Measurements from ENCODE around the gene ASL. TPM values are rescaled to one million over a fixed set of nuclear protein-coding genes. Genes with fewer than 3 reads are reported as not detected.

ASL gene
- total RNA-seq, 1 donor from 2014 or later = 27.7 TPM

DNA sequence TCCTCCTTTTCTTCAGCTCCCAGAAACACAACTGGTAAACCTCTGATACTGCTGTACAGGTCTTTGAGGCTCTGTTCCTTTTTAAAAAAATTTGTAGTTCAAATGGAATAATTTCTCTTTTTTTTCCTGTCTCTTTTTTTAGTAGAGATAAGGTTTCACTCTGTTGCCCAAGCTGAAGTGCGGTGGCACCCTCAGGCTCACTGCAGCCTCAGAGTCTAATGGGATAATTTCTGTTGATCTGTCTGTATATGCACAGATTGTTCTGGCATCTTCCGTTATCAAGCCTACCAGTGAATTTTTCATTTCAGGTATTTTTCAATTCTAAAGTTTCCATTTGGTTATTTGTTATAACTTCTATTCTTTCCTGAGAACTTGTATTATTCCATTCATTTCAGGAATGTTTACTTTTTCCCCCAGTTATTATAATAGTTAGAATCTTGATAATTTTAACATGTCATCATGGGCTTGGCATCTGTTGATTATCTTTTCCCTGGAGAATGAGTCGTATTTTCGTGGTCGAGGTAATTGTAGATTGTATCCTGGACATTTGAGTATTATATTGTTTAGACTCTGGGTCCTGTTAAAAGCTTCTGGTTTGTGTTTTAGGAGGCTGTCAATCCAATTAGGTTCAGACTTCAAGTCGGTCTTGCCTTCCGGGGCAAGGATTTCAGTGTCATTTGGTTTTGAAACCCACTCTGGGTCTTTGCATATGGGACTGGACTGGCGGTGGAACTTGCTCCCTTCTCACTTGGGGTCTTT, 63.6 kb downstream of the ASL start:
- peaks cover 22% of the 10 kb centered on the region for H3K79me2 ChIP-seq (ENCODE audit: insufficient read depth, low read length)
- H3K4me3 Mint-ChIP-seq (ENCODE audit: unreplicated experiment) = no peak overlapping the region
- peak overlapping the region; percentile 41 for H3K9ac ChIP-seq (ENCODE audit: low read length)
- peaks cover 21% of the 10 kb centered on the region for H4K20me1 ChIP-seq (ENCODE audit: insufficient read depth, low read length)
- H3K27me3 Mint-ChIP-seq (ENCODE audit: low read depth, unreplicated experiment) = no peaks in the 10 kb centered on the region
- peak overlapping the region; percentile 56 for H3K27ac ChIP-seq (ENCODE audit: low read depth, low read length)
- H2AFZ ChIP-seq (ENCODE audit: low read depth, low read length) = no peak overlapping the region
- H3K4me1 ChIP-seq (ENCODE audit: insufficient read depth, low read length) = peaks cover 14% of the 10 kb centered on the region
- peaks cover 19% of the 10 kb centered on the region for H3K36me3 Mint-ChIP-seq (ENCODE audit: low read depth, unreplicated experiment)
- H3K9me3 ChIP-seq (ENCODE audit: insufficient read depth, low read depth, low read length) = no peaks in the 10 kb centered on the region
- peaks cover 28% of the 10 kb centered on the region for H3K36me3 ChIP-seq (ENCODE audit: insufficient read depth, low read length)
- TF ChIP-seq, protein P1, sequence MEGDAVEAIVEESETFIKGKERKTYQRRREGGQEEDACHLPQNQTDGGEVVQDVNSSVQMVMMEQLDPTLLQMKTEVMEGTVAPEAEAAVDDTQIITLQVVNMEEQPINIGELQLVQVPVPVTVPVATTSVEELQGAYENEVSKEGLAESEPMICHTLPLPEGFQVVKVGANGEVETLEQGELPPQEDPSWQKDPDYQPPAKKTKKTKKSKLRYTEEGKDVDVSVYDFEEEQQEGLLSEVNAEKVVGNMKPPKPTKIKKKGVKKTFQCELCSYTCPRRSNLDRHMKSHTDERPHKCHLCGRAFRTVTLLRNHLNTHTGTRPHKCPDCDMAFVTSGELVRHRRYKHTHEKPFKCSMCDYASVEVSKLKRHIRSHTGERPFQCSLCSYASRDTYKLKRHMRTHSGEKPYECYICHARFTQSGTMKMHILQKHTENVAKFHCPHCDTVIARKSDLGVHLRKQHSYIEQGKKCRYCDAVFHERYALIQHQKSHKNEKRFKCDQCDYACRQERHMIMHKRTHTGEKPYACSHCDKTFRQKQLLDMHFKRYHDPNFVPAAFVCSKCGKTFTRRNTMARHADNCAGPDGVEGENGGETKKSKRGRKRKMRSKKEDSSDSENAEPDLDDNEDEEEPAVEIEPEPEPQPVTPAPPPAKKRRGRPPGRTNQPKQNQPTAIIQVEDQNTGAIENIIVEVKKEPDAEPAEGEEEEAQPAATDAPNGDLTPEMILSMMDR (IDR thresholded peaks at IDR 0.05; ENCODE audit: insufficient read depth, low read depth, low read length) = no peak
- TF ChIP-seq EZH2 (IDR thresholded peaks at IDR 0.05; ENCODE audit: insufficient read depth, low read length) = no peak
- H3K9me3 Mint-ChIP-seq (ENCODE audit: unreplicated experiment) = no peaks in the 10 kb centered on the region
- DNase-seq (ENCODE audit: low read depth) (peak; percentile 53), FAIRE-seq (no peak)
- H3K27ac Mint-ChIP-seq (ENCODE audit: unreplicated experiment) = peak overlapping the region; percentile 42
- peaks cover 12% of the 10 kb centered on the region for H3K4me1 Mint-ChIP-seq (ENCODE audit: low read depth, unreplicated experiment)
- H3K4me2 ChIP-seq (ENCODE audit: low read length) = peak overlapping the region; percentile 11
- H3K4me3 ChIP-seq (ENCODE audit: insufficient read depth, low read depth, low read length) = no peak overlapping the region
- H3K27me3 ChIP-seq (ENCODE audit: insufficient read depth, low read length) = no peaks in the 10 kb centered on the region

DNA sequence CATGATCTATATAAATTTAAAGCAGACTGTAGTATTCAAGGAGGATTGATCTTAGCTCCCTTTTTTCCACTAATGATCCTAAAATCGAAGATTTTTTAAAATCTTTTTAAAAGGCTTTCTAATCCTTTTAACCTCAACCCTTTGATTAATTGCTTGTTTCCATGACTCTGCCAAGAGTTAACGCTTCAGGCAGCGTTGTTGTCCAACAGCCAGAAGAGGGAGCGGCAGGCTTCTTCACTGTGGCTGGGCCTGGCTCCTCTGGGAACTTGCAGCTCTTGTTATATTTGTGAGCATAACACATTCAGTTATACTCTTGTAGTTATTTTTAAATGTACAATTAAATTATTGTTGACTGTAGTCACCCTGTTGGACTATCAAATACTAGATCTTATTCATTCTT, 65.3 kb downstream of the ASL start:
- peaks cover 18% of the 10 kb centered on the region for H3K36me3 ChIP-seq (ENCODE audit: insufficient read depth, low read length)
- H3K4me1 Mint-ChIP-seq (ENCODE audit: low read depth, unreplicated experiment) = peaks cover 12% of the 10 kb centered on the region
- peaks cover 19% of the 10 kb centered on the region for H3K36me3 Mint-ChIP-seq (ENCODE audit: low read depth, unreplicated experiment)
- no peak overlapping the region for H3K4me2 ChIP-seq (ENCODE audit: low read length)
- peaks cover 14% of the 10 kb centered on the region for H3K4me1 ChIP-seq (ENCODE audit: insufficient read depth, low read length)
- TF ChIP-seq EZH2 (IDR thresholded peaks at IDR 0.05; ENCODE audit: insufficient read depth, low read length) = no peak
- TF ChIP-seq, protein P1 (IDR thresholded peaks at IDR 0.05; ENCODE audit: insufficient read depth, low read depth, low read length) = peak; percentile 44
- H3K27me3 ChIP-seq (ENCODE audit: insufficient read depth, low read length) = no peaks in the 10 kb centered on the region
- H3K27ac Mint-ChIP-seq (ENCODE audit: unreplicated experiment) = no peak overlapping the region
- H3K9me3 ChIP-seq (ENCODE audit: insufficient read depth, low read depth, low read length) = no peaks in the 10 kb centered on the region
- H3K79me2 ChIP-seq (ENCODE audit: insufficient read depth, low read length) = peaks cover 22% of the 10 kb centered on the region
- no peak overlapping the region for H3K9ac ChIP-seq (ENCODE audit: low read length)
- H2AFZ ChIP-seq (ENCODE audit: low read depth, low read length) = no peak overlapping the region
- H3K4me3 Mint-ChIP-seq (ENCODE audit: unreplicated experiment) = no peak overlapping the region
- H4K20me1 ChIP-seq (ENCODE audit: insufficient read depth, low read length) = peaks cover 21% of the 10 kb centered on the region
- H3K27me3 Mint-ChIP-seq (ENCODE audit: low read depth, unreplicated experiment) = no peaks in the 10 kb centered on the region
- DNase-seq (ENCODE audit: low read depth) = peak; percentile 77
- FAIRE-seq = no peak
- H3K27ac ChIP-seq (ENCODE audit: low read depth, low read length) = peak overlapping the region; percentile 21
- H3K4me3 ChIP-seq (ENCODE audit: insufficient read depth, low read depth, low read length) = no peak overlapping the region
- no peaks in the 10 kb centered on the region for H3K9me3 Mint-ChIP-seq (ENCODE audit: unreplicated experiment)

DNA sequence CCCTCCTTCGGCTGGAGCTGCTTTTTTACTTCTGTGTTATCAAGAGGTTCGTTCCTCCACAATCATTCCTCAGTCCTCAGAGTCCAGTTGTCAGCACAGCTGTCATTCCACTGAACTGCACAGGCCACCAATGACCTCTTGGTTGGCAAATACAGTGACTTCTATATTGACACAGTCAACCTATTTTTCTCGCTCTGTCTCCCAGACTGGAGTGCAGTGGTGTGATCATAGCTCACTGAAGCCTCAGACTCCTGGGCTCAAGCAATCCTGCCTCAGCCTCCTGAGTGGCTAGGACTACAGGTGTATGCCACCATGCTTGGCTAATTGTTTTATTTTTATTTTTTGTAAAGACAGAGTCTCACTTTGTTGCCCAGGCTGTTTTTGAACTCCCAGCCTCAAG, 66.7 kb downstream of the ASL start:
- FAIRE-seq = no peak
- H4K20me1 ChIP-seq (ENCODE audit: insufficient read depth, low read length) = peaks cover 18% of the 10 kb centered on the region
- DNase-seq (ENCODE audit: low read depth) = no peak
- H3K9ac ChIP-seq (ENCODE audit: low read length) = no peak overlapping the region
- H3K27ac Mint-ChIP-seq (ENCODE audit: unreplicated experiment) = no peak overlapping the region
- H3K9me3 Mint-ChIP-seq (ENCODE audit: unreplicated experiment) = no peaks in the 10 kb centered on the region
- H3K36me3 ChIP-seq (ENCODE audit: insufficient read depth, low read length) = peaks cover 13% of the 10 kb centered on the region
- H2AFZ ChIP-seq (ENCODE audit: low read depth, low read length) = no peak overlapping the region
- no peak overlapping the region for H3K4me2 ChIP-seq (ENCODE audit: low read length)
- H3K27ac ChIP-seq (ENCODE audit: low read depth, low read length) = no peak overlapping the region
- H3K79me2 ChIP-seq (ENCODE audit: insufficient read depth, low read length) = peaks cover 19% of the 10 kb centered on the region
- peaks cover 12% of the 10 kb centered on the region for H3K4me1 Mint-ChIP-seq (ENCODE audit: low read depth, unreplicated experiment)
- peaks cover 23% of the 10 kb centered on the region for H3K36me3 Mint-ChIP-seq (ENCODE audit: low read depth, unreplicated experiment)
- no peak overlapping the region for H3K4me3 ChIP-seq (ENCODE audit: insufficient read depth, low read depth, low read length)
- peaks cover 14% of the 10 kb centered on the region for H3K4me1 ChIP-seq (ENCODE audit: insufficient read depth, low read length)
- no peak for TF ChIP-seq EZH2 (IDR thresholded peaks at IDR 0.05; ENCODE audit: insufficient read depth, low read length)
- TF ChIP-seq, protein P1 (IDR thresholded peaks at IDR 0.05; ENCODE audit: insufficient read depth, low read depth, low read length) = no peak
- no peaks in the 10 kb centered on the region for H3K9me3 ChIP-seq (ENCODE audit: insufficient read depth, low read depth, low read length)
- H3K27me3 Mint-ChIP-seq (ENCODE audit: low read depth, unreplicated experiment) = no peaks in the 10 kb centered on the region
- H3K27me3 ChIP-seq (ENCODE audit: insufficient read depth, low read length) = no peaks in the 10 kb centered on the region
- H3K4me3 Mint-ChIP-seq (ENCODE audit: unreplicated experiment) = no peak overlapping the region

Measured in astrocyte (in vitro differentiated cells and primary cell).